PC-9 (cell line): Measurements from ENCODE around the gene MTARC2. TPM values are rescaled to one million over a fixed set of nuclear protein-coding genes. Genes with fewer than 3 reads are reported as not detected.

Experiments used
- BruUV-seq: library from RNA; stranded (reverse); fragments of 400-500 nt; replicated peaks from 2 replicates; lab custom pipeline; 2021; lab: Mats Ljungman, UMichigan
- CTCF ChIA-PET: fragments of 300-600 bp; sonication (Branson Sonifier 250); formaldehyde crosslinking; loops from one replicate; lab custom pipeline; 2022; ENCODE audit warnings: antibody characterized with exemption; lab: Charles Lee
- POLR2A ChIA-PET: fragments of 300-600 bp; sonication (Branson Sonifier 250); formaldehyde crosslinking; loops from one replicate; lab custom pipeline; 2022; ENCODE audit warnings: antibody characterized with exemption; ENCODE audit not compliant: unreplicated experiment; lab: Charles Lee
- DNase-seq, 2 experiments: peaks; one replicate each; pipeline versions ENCODE4 v3.0.0 to v3.0.0-alpha.2; 2015 to 2022; ENCODE audit warnings: mixed read lengths in 1 of 2
- H2AFZ ChIP-seq: fragments of 200-600 bp; sonication (generic); 2 replicates; pipeline ENCODE4 v1.8.1; 2017; ENCODE audit warnings: antibody characterized with exemption
- H3F3A ChIP-seq: fragments of 200-600 bp; sonication (generic); 2 replicates; pipeline ENCODE4 v1.8.1; 2017; ENCODE audit warnings: antibody characterized with exemption, mild to moderate bottlenecking, low read depth; ENCODE audit not compliant: insufficient read depth
- H3K27ac ChIP-seq: fragments of 200-600 bp; sonication (generic); 2 replicates; pipeline ENCODE4 v1.6.1; 2016; ENCODE audit warnings: mixed run types
- H3K27me3 ChIP-seq: fragments of 200-600 bp; sonication (generic); 2 replicates; pipeline ENCODE4 v1.6.1; 2016; ENCODE audit warnings: low read depth, mixed run types; ENCODE audit not compliant: insufficient read depth
- H3K36me3 ChIP-seq: fragments of 200-600 bp; sonication (generic); 2 replicates; pipeline ENCODE4 v1.6.1; 2016; ENCODE audit warnings: low read depth, mixed run types
- H3K4me1 ChIP-seq: fragments of 200-600 bp; sonication (generic); replicated peaks from 2 replicates; pipeline ENCODE4 v1.6.1; 2016; ENCODE audit warnings: mixed run types; ENCODE audit not compliant: insufficient read depth
- H3K4me2 ChIP-seq: fragments of 200-600 bp; sonication (generic); 2 replicates; pipeline ENCODE4 v1.6.1; 2017; ENCODE audit warnings: mixed run types
- H3K4me3 ChIP-seq: fragments of 200-600 bp; sonication (generic); 2 replicates; pipeline ENCODE4 v1.6.1; 2016; ENCODE audit warnings: mixed run types
- H3K79me2 ChIP-seq: fragments of 200-600 bp; sonication (generic); 2 replicates; pipeline ENCODE4 v1.6.1; 2017; ENCODE audit warnings: low read depth, mixed run types
- H3K9me2 ChIP-seq: fragments of 200-600 bp; sonication (generic); 2 replicates; pipeline ENCODE4 v1.8.1; 2017; ENCODE audit warnings: mild to moderate bottlenecking; ENCODE audit not compliant: insufficient read depth
- H3K9me3 ChIP-seq: fragments of 200-600 bp; sonication (generic); 2 replicates; pipeline ENCODE4 v1.8.1; 2016; ENCODE audit warnings: low read depth; ENCODE audit not compliant: insufficient read depth
- H4K20me1 ChIP-seq: fragments of 200-600 bp; sonication (generic); 2 replicates; pipeline ENCODE4 v1.8.1; 2017; ENCODE audit not compliant: insufficient read depth
- EZH2 ChIP-seq: fragments of 200-600 bp; sonication (generic); IDR thresholded peaks from 2 replicates; pipeline ENCODE4 v1.8.0; 2017; ENCODE audit warnings: antibody characterized with exemption, low read depth
- intact Hi-C: fragments of 100-400 bp; cut with micrococcal nuclease; formaldehyde crosslinking; loops from one replicate; pipeline ENCODE4 v1.10.0; 2022; ENCODE audit not compliant: unreplicated experiment
- total RNA-seq: library from RNA; stranded (reverse); gene quantifications from 2 replicates; pipeline ENCODE4 v1.2.3, GENCODE V29; 2021
- TF ChIP-seq, protein P1 (sequence below): fragments of 200-600 bp; sonication (generic); conservative IDR thresholded peaks from 2 replicates; pipeline ENCODE4 v1.6.1; 2017; ENCODE audit warnings: mixed run types, antibody characterized with exemption, mild to moderate bottlenecking, moderate library complexity

Gene MTARC2
- total RNA-seq, 1 experiment from 2014 or later, result 23.1 TPM

DNA sequence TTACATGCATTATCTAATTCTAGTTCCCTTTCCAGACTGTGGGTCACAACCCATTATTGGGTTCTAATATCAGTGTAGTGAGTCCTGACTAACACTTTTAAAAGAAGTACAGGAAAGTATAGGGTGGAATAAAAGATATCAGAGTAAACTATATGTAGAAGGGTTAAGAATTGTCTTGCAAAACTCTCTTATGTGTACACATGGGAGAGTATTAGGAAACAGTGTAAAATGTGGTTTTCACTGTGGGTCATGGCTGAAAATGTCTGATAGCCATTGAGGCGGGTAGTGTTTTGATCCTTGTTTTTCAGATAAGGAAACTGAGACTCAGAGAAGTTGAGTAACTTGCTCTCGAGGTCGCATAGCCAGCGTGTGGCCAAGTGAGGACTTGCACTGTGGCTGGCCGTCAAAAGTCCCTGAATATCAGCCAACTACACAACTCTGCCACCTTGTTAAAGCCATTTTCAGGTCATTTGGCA lies 20.0 kb downstream of the MTARC2 start:
- CTCF ChIA-PET, result no interaction called here
- no peaks in the 10 kb centered on the region for H3K27me3 ChIP-seq
- intact Hi-C loops, result no loop called here

GRCh38 chr1:220769205-220769604 lies 21.1 kb downstream of the MTARC2 start:
- H3K27ac ChIP-seq, result no peak overlapping the region
- POLR2A ChIA-PET, result no interaction called here
- intact Hi-C loops, result no loop called here

More for the DNA sequence above, 20.0 kb downstream of the MTARC2 start:
- Histone ChIP-seq H3K9me2 (no peaks in the 10 kb centered on the region), H3K4me2 (no peak overlapping the region), H4K20me1 (no peaks in the 10 kb centered on the region), H3K36me3 (no peaks in the 10 kb centered on the region), H3F3A (no peaks in the 10 kb centered on the region), H3K4me3 (no peak overlapping the region), H3K4me1 (no peaks in the 10 kb centered on the region), H3K79me2 (no peaks in the 10 kb centered on the region), H2AFZ (no peak overlapping the region), H3K27ac (no peak overlapping the region), H3K9me3 (no peaks in the 10 kb centered on the region)
- TF ChIP-seq, protein P1, sequence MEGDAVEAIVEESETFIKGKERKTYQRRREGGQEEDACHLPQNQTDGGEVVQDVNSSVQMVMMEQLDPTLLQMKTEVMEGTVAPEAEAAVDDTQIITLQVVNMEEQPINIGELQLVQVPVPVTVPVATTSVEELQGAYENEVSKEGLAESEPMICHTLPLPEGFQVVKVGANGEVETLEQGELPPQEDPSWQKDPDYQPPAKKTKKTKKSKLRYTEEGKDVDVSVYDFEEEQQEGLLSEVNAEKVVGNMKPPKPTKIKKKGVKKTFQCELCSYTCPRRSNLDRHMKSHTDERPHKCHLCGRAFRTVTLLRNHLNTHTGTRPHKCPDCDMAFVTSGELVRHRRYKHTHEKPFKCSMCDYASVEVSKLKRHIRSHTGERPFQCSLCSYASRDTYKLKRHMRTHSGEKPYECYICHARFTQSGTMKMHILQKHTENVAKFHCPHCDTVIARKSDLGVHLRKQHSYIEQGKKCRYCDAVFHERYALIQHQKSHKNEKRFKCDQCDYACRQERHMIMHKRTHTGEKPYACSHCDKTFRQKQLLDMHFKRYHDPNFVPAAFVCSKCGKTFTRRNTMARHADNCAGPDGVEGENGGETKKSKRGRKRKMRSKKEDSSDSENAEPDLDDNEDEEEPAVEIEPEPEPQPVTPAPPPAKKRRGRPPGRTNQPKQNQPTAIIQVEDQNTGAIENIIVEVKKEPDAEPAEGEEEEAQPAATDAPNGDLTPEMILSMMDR, result no peak
- no peak for TF ChIP-seq EZH2
- POLR2A ChIA-PET, result no interaction called here
- no peak for DNase-seq
- no TSS peak for BruUV-seq

GRCh38 chr1:220770245-220770913 lies 22.3 kb downstream of the MTARC2 start:
- CTCF ChIA-PET, result no interaction called here

More at GRCh38 chr1:220769205-220769604, 21.1 kb downstream of the MTARC2 start:
- no TSS peak for BruUV-seq
- CTCF ChIA-PET, result no interaction called here
- H4K20me1 ChIP-seq, result no peaks in the 10 kb centered on the region
- no peaks in the 10 kb centered on the region for H3K36me3 ChIP-seq
- H3K4me1 ChIP-seq, result no peaks in the 10 kb centered on the region
- no peak overlapping the region for H3K4me3 ChIP-seq
- no peak overlapping the region for H3K4me2 ChIP-seq
- H3K9me2 ChIP-seq, result no peaks in the 10 kb centered on the region
- no peaks in the 10 kb centered on the region for H3K9me3 ChIP-seq
- no peaks in the 10 kb centered on the region for H3F3A ChIP-seq
- H3K79me2 ChIP-seq, result no peaks in the 10 kb centered on the region
- no peak overlapping the region for H2AFZ ChIP-seq
- H3K27me3 ChIP-seq, result no peaks in the 10 kb centered on the region
- TF ChIP-seq, protein P1, result no peak
- no peak for TF ChIP-seq EZH2
- DNase-seq, result no peak

More at GRCh38 chr1:220770245-220770913, 22.3 kb downstream of the MTARC2 start:
- no peaks in the 10 kb centered on the region for H3K4me1 ChIP-seq
- H3F3A ChIP-seq, result no peaks in the 10 kb centered on the region
- H3K27me3 ChIP-seq, result no peaks in the 10 kb centered on the region
- no peaks in the 10 kb centered on the region for H3K9me3 ChIP-seq
- no peaks in the 10 kb centered on the region for H3K36me3 ChIP-seq
- H4K20me1 ChIP-seq, result no peaks in the 10 kb centered on the region
- intact Hi-C loops, result loop anchor here (10.0 kb wide), 1 partner anchor 396 kb away; no protein-coding TSS in a partner anchor
- POLR2A ChIA-PET, result no interaction called here
- no peak for DNase-seq
- H3K79me2 ChIP-seq, result no peaks in the 10 kb centered on the region
- no peak for TF ChIP-seq EZH2
- TF ChIP-seq, protein P1, result no peak
- no TSS peak for BruUV-seq
- H3K4me2 ChIP-seq, result no peak overlapping the region
- H2AFZ ChIP-seq, result no peak overlapping the region
- H3K9me2 ChIP-seq, result no peaks in the 10 kb centered on the region
- no peak overlapping the region for H3K4me3 ChIP-seq
- H3K27ac ChIP-seq, result no peak overlapping the region
